Kidney (tissue), 14 donors: ENCODE measurements around the gene TRNP1. TPM values are rescaled to one million over a fixed set of nuclear protein-coding genes. Genes with fewer than 3 reads are reported as not detected.

ENCODE experiments used
- DNase-seq, 5 donors: peaks; one replicate each; pipeline ENCODE4 v3.0.0-alpha.2; 2013 to 2020
- FAIRE-seq: peaks from 2 replicates; lab custom pipeline; 2012; peaks lifted over from hg19 to GRCh38; lab: Jason Lieb, UNC
- H3K27ac ChIP-seq, 2 donors: one replicate each; pipeline ENCODE4 v1.7.0; 2013; ENCODE audit warnings: low read depth in 2 of 2, low read length in 2 of 2, inconsistent platforms in 1 of 2
- H3K27me3 ChIP-seq: one replicate; pipeline ENCODE4 v1.7.1; 2013; ENCODE audit warnings: low read length, inconsistent platforms; ENCODE audit not compliant: control insufficient read depth, insufficient read depth
- H3K36me3 ChIP-seq, 3 donors: one replicate each; pipeline versions ENCODE4 v1.7.0 to v1.7.1; 2013; ENCODE audit warnings: low read length in 3 of 3, control low read depth in 1 of 3, inconsistent platforms in 1 of 3; ENCODE audit not compliant: insufficient read depth in 3 of 3, control insufficient read depth in 2 of 3
- H3K4me1 ChIP-seq, 3 donors: one replicate each; pipeline versions ENCODE4 v1.7.0 to v1.7.1; 2013; ENCODE audit warnings: low read length in 3 of 3, inconsistent platforms in 1 of 3, low read depth in 1 of 3; ENCODE audit not compliant: control insufficient read depth in 2 of 3, insufficient read depth in 2 of 3
- H3K4me3 ChIP-seq, 3 donors: one replicate each; pipeline versions ENCODE4 v1.7.0 to v1.8.1; 2013; ENCODE audit warnings: low read length in 3 of 3, control low read depth in 1 of 3, inconsistent platforms in 1 of 3
- H3K9ac ChIP-seq, 3 donors: one replicate each; pipeline versions ENCODE4 v1.7.0 to v1.7.1; 2013; ENCODE audit warnings: low read length in 3 of 3, control low read depth in 1 of 3, inconsistent platforms in 1 of 3
- H3K9me3 ChIP-seq, 3 donors: one replicate each; pipeline versions ENCODE4 v1.7.0 to v1.7.1; 2013; ENCODE audit warnings: low read length in 3 of 3, control low read depth in 1 of 3, inconsistent platforms in 1 of 3; ENCODE audit not compliant: control insufficient read depth in 2 of 3, insufficient read depth in 1 of 3
- CTCF ChIP-seq: IDR thresholded peaks from 3 replicates; pipeline ENCODE4 v1.5.1; 2012; ENCODE audit warnings: mild to moderate bottlenecking, moderate library complexity, borderline replicate concordance; ENCODE audit not compliant: insufficient read depth; ENCODE audit errors: extremely low read depth
- intact Hi-C: fragments of 100-400 bp; cut with DNase I; formaldehyde crosslinking; loops from one replicate; pipeline ENCODE4 v1.11.1; 2022
- polyA plus RNA-seq: library from polyadenylated mRNA; stranded (reverse); fragments of 350-450 nt; fragmentation: Illumina TruSeq; extraction: RNeasy Lipid Tissue Mini Kit (QIAGEN cat#74804); gene quantifications from one replicate; pipeline ENCODE4 v1.2.3, GENCODE V29; 2014; ENCODE audit warnings: low read depth, low replicate concordance; ENCODE audit not compliant: insufficient read depth
- total RNA-seq: library from RNA; stranded (reverse); fragmentation: NEBNext Ultra II Directional; extraction: Animal tissue kit (Norgen Biotek cat#: 25700); gene quantifications from one replicate; pipeline ENCODE4 v1.2.1, GENCODE V29; 2021
- donor health status: control.
- donor health status: control.
- donor health status: control.
- donor health status: control.
- donor health status: control.
- donor health status: DM: yes; HTN: yes; CAD: no.
- donor health status: Normal renal cell carcinoma (clear cell type).

TRNP1 gene
- total and polyA plus RNA-seq, 2 donors from 2014 or later = 33.0 to 38.3 TPM

- FAIRE-seq (no peak), DNase-seq (peak in 1 of 5 donors; percentile 45)
- Histone ChIP-seq H3K27me3 (peaks cover 2% of the 10 kb centered on the region), H3K9ac (peak overlapping the region in 2 of 3 donors; percentile 17 to 30), H3K27ac (peak overlapping the region; percentile 71 to 78), H3K9me3 (no peaks in the 10 kb centered on the region), H3K4me3 (peak overlapping the region in 2 of 3 donors; percentile 48 to 64), H3K36me3 (no peaks in the 10 kb centered on the region), H3K4me1 (peaks cover 0 to 30% (median 6%) of the 10 kb centered on the region in 3 donors)
- TF ChIP-seq CTCF = no peak
- intact Hi-C loops = no loop called here
These were observed 18.6 kb downstream of the TRNP1 start for GRCh38 chr1:27011976-27012563.

GRCh38 chr1:27015260-27015659 is 21.8 kb downstream of the TRNP1 start:
- no peak for TF ChIP-seq CTCF
- H3K36me3 ChIP-seq = no peaks in the 10 kb centered on the region
- peaks cover 0 to 16% (median 6%) of the 10 kb centered on the region in 3 donors for H3K4me1 ChIP-seq
- no peaks in the 10 kb centered on the region for H3K9me3 ChIP-seq
- H3K27me3 ChIP-seq = peaks cover 2% of the 10 kb centered on the region
- no peak overlapping the region for H3K9ac ChIP-seq
- FAIRE-seq (no peak), DNase-seq (no peak)
- no peak overlapping the region for H3K27ac ChIP-seq
- no peak overlapping the region for H3K4me3 ChIP-seq
- intact Hi-C loops = no loop called here

- H3K27me3 ChIP-seq = peaks cover 2% of the 10 kb centered on the region
- intact Hi-C loops = no loop called here
- H3K9ac ChIP-seq = no peak overlapping the region
- FAIRE-seq (no peak), DNase-seq (no peak)
- no peaks in the 10 kb centered on the region for H3K36me3 ChIP-seq
- H3K9me3 ChIP-seq = no peaks in the 10 kb centered on the region
- no peak overlapping the region for H3K27ac ChIP-seq
- no peak overlapping the region for H3K4me3 ChIP-seq
- TF ChIP-seq CTCF = no peak
- H3K4me1 ChIP-seq = peaks cover 0 to 9% (median 3%) of the 10 kb centered on the region in 3 donors
These were observed 22.9 kb downstream of the TRNP1 start for GRCh38 chr1:27016376-27016775.
